Stomach (tissue), 4 donors: Measurements from ENCODE around the gene CCDC191.

Source experiments
- POLR2A ChIP-seq, 4 donors: fragments of 450-650 bp; IDR thresholded peaks; one replicate each; pipeline ENCODE4 v1.6.1; 2016; ENCODE audit warnings: antibody characterized with exemption in 4 of 4, control low read depth in 2 of 4, mild to moderate bottlenecking in 1 of 4, moderate library complexity in 1 of 4
- TF ChIP-seq, protein P1 (sequence below), 7 experiments: fragments of 450-650 bp in 4 of 7; fragments of 200-600 bp in 3 of 7; sonication (generic) in 3 of 7; IDR thresholded peaks; one replicate each; pipeline ENCODE4 v1.5.1; 2016 to 2019; ENCODE audit warnings: antibody characterized with exemption in 7 of 7, control low read depth in 2 of 7, mild to moderate bottlenecking in 1 of 7

DNA sequence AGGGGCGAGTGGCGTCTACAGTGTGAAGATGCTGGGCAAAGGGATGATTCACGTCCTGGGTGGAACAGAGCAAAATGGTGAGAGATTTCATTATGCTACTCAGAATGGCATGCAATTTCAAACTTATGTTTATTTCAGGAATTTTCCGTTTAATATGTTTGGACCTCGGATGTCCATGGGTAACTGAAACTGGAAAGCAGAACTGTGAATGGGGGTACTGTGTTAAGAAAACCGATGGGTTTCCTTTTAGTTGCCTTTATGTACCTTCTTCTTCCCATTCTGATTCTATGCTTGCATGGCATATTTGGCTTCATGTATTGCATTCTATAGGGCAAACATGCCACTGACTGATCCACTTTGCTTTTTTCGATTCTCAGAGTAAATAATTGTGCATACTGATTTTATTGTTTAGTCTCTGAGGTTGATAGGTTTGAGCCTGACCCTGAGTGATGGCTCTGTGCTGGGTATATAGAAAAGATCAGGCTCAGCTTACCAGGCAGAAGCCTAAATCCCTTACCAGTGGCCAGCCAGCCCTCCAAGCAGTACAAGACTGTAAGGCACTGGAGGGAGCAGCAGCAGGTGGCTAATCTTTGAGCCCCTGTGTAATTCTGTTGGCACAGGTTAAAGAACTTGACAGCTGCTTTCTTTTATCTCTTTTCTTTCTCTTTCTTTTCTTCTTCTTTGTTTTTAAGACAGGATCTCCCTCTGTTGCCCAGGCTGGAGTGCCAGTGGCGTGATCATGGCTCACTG is 4.8 kb upstream of the CCDC191 start:
- no peak for TF ChIP-seq POLR2A (IDR thresholded peaks at IDR 0.05)
- TF ChIP-seq, protein P1, sequence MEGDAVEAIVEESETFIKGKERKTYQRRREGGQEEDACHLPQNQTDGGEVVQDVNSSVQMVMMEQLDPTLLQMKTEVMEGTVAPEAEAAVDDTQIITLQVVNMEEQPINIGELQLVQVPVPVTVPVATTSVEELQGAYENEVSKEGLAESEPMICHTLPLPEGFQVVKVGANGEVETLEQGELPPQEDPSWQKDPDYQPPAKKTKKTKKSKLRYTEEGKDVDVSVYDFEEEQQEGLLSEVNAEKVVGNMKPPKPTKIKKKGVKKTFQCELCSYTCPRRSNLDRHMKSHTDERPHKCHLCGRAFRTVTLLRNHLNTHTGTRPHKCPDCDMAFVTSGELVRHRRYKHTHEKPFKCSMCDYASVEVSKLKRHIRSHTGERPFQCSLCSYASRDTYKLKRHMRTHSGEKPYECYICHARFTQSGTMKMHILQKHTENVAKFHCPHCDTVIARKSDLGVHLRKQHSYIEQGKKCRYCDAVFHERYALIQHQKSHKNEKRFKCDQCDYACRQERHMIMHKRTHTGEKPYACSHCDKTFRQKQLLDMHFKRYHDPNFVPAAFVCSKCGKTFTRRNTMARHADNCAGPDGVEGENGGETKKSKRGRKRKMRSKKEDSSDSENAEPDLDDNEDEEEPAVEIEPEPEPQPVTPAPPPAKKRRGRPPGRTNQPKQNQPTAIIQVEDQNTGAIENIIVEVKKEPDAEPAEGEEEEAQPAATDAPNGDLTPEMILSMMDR (IDR thresholded peaks at IDR 0.05) = no peak
